A673 (cell line): ENCODE data around the gene DUSP5. TPM values are rescaled to one million over a fixed set of nuclear protein-coding genes. Genes with fewer than 3 reads are reported as not detected.

ENCODE experiments used
- BruUV-seq: library from RNA; stranded (reverse); fragments of 400-500 nt; replicated peaks from 2 replicates; lab custom pipeline; 2021; lab: Mats Ljungman, UMichigan
- CTCF ChIA-PET: fragments of 300-600 bp; sonication (Branson Sonifier 250); formaldehyde crosslinking; loops from one replicate; lab custom pipeline; 2022; ENCODE audit warnings: antibody characterized with exemption; lab: Charles Lee
- POLR2A ChIA-PET: fragments of 300-600 bp; sonication (Branson Sonifier 250); formaldehyde crosslinking; loops from one replicate; lab custom pipeline; 2022; ENCODE audit warnings: antibody characterized with exemption; ENCODE audit not compliant: low non-redundant PET; lab: Charles Lee
- DNase-seq: peaks from one replicate; pipeline ENCODE4 v3.0.0-alpha.2; 2015; ENCODE audit warnings: low spot score
- H3K27ac ChIP-seq: fragments of 200-600 bp; sonication (generic); 2 replicates; pipeline ENCODE4 v1.5.1; 2016; ENCODE audit warnings: mixed run types, low read depth, mild to moderate bottlenecking, mixed read lengths, antibody characterized with exemption, low read length; ENCODE audit not compliant: poor library complexity, severe bottlenecking
- H3K27me3 ChIP-seq: fragments of 200-600 bp; sonication (generic); replicated peaks from 2 replicates; pipeline ENCODE4 v1.6.1; 2017; ENCODE audit warnings: mixed run types, low read depth, mild to moderate bottlenecking, mixed read lengths, antibody characterized with exemption, low read length; ENCODE audit not compliant: insufficient read depth, poor library complexity
- H3K36me3 ChIP-seq: fragments of 200-600 bp; sonication (generic); 2 replicates; pipeline ENCODE4 v1.6.1; 2016; ENCODE audit warnings: mixed run types, mild to moderate bottlenecking, mixed read lengths, antibody characterized with exemption, low read length; ENCODE audit not compliant: insufficient read depth, poor library complexity, severe bottlenecking
- H3K4me1 ChIP-seq: fragments of 200-600 bp; sonication (generic); 2 replicates; pipeline ENCODE4 v1.6.1; 2017; ENCODE audit warnings: mixed run types, mild to moderate bottlenecking, mixed read lengths, antibody characterized with exemption, low read length; ENCODE audit not compliant: insufficient read depth, poor library complexity, severe bottlenecking
- H3K4me3 ChIP-seq: fragments of 200-600 bp; sonication (generic); 2 replicates; pipeline ENCODE4 v1.5.1; 2016; ENCODE audit warnings: low read depth, mixed run types, mild to moderate bottlenecking, mixed read lengths, low read length; ENCODE audit not compliant: poor library complexity, severe bottlenecking
- H3K9me3 ChIP-seq: fragments of 200-600 bp; sonication (generic); 2 replicates; pipeline ENCODE4 v1.6.1; 2016; ENCODE audit warnings: mixed run types, low read depth, mild to moderate bottlenecking, mixed read lengths, antibody characterized with exemption, low read length; ENCODE audit not compliant: poor library complexity, severe bottlenecking
- CTCF ChIP-seq: fragments of 300-800, 200-600 bp; sonication (generic); conservative IDR thresholded peaks from 2 replicates; pipeline ENCODE4 v1.5.1; 2017; ENCODE audit warnings: low read depth, mild to moderate bottlenecking, antibody characterized with exemption, low read length, moderate library complexity, mixed read lengths
- EZH2 ChIP-seq: fragments of 200-600 bp; sonication (generic); IDR thresholded peaks from 2 replicates; pipeline ENCODE4 v1.6.1; 2017; ENCODE audit warnings: borderline replicate concordance, low read depth, mild to moderate bottlenecking, mixed read lengths, antibody characterized with exemption, low read length; ENCODE audit not compliant: poor library complexity, severe bottlenecking
- intact Hi-C: fragments of 100-400 bp; cut with micrococcal nuclease; formaldehyde crosslinking; loops from one replicate; pipeline ENCODE4 v1.10.0; 2022; ENCODE audit not compliant: unreplicated experiment
- total RNA-seq: library from RNA; stranded (reverse); gene quantifications from 2 replicates; pipeline ENCODE4 v1.2.3, GENCODE V29; 2021

Gene DUSP5
- total RNA-seq, 1 experiment from 2014 or later: 29.3 TPM

- intact Hi-C loops: no loop called here
- Histone ChIP-seq H3K4me1 (peaks cover 26% of the 10 kb centered on the region), H3K9me3 (no peaks in the 10 kb centered on the region), H3K4me3 (no peak overlapping the region), H3K36me3 (no peaks in the 10 kb centered on the region), H3K27ac (no peak overlapping the region), H3K27me3 (no peaks in the 10 kb centered on the region)
- DNase-seq: no peak
- CTCF ChIA-PET: no interaction called here
- no peak for TF ChIP-seq CTCF
- no peak for TF ChIP-seq EZH2
- POLR2A ChIA-PET: no interaction called here
- BruUV-seq: no TSS peak
Observed at GRCh38 chr10:110539091-110539490, 41.4 kb downstream of the DUSP5 start.

GRCh38 chr10:110540031-110540430 is 42.3 kb downstream of the DUSP5 start:
- intact Hi-C loops: no loop called here
- DNase-seq: no peak
- Histone ChIP-seq H3K27ac (no peak overlapping the region), H3K36me3 (no peaks in the 10 kb centered on the region), H3K9me3 (no peaks in the 10 kb centered on the region), H3K27me3 (no peaks in the 10 kb centered on the region), H3K4me3 (no peak overlapping the region), H3K4me1 (peaks cover 22% of the 10 kb centered on the region)
- no TSS peak for BruUV-seq
- no peak for TF ChIP-seq EZH2
- TF ChIP-seq CTCF: no peak
- ChIA-PET CTCF (no interaction called here), POLR2A (interaction anchor here (0.7 kb wide), 1 partner anchor 8 kb away, joined by 4 read pairs; no protein-coding TSS in a partner anchor)

- DNase-seq: no peak
- no peak overlapping the region for H3K4me3 ChIP-seq
- H3K9me3 ChIP-seq: no peaks in the 10 kb centered on the region
- BruUV-seq: no TSS peak
- no peak overlapping the region for H3K27ac ChIP-seq
- no peaks in the 10 kb centered on the region for H3K27me3 ChIP-seq
- H3K4me1 ChIP-seq: peaks cover 5% of the 10 kb centered on the region
- no peaks in the 10 kb centered on the region for H3K36me3 ChIP-seq
- POLR2A ChIA-PET: no interaction called here
- TF ChIP-seq CTCF (no peak), EZH2 (no peak)
- CTCF ChIA-PET: interaction anchor here (2.5 kb wide), 1 partner anchor 191 kb away, joined by 19 read pairs; no protein-coding TSS in a partner anchor
- intact Hi-C loops: no loop called here
Observed at GRCh38 chr10:110544958-110545537, 47.3 kb downstream of the DUSP5 start.
